Activated B cell treated with CpG ODN at 0.5 μM for 24 hours (primary cell): ENCODE results near the gene VSIG4. TPM values are rescaled to one million over a fixed set of nuclear protein-coding genes. Genes with fewer than 3 reads are reported as not detected.

Experiments
- ATAC-seq: fragments of 200-7000 bp; cut with Tn5 transposase; one replicate; pipeline ENCODE4 v1.10.0; 2021; ENCODE audit warnings: low read depth, mild to moderate bottlenecking, moderate library complexity
- CTCF ChIA-PET: fragments of 350-600 bp; sonication (Branson Sonifier 250); formaldehyde crosslinking; loops from one replicate; lab custom pipeline; 2021; ENCODE audit warnings: antibody characterized with exemption; lab: Charles Lee
- POLR2A ChIA-PET: fragments of 350-600 bp; sonication (Branson Sonifier 250); formaldehyde crosslinking; loops from one replicate; lab custom pipeline; 2021; ENCODE audit warnings: antibody characterized with exemption; lab: Charles Lee
- DNase-seq: peaks from one replicate; pipeline ENCODE4 v3.0.0; 2022
- H3K27ac Mint-ChIP-seq: one replicate; pipeline ENCODE4 v1.8.0; 2020; ENCODE audit warnings: mixed read lengths
- H3K27me3 Mint-ChIP-seq: one replicate; pipeline ENCODE4 v1.8.0; 2021; ENCODE audit warnings: mixed read lengths
- H3K36me3 Mint-ChIP-seq: one replicate; pipeline ENCODE4 v1.8.0; 2021; ENCODE audit warnings: low read depth, mixed read lengths
- H3K4me1 Mint-ChIP-seq: one replicate; pipeline ENCODE4 v1.8.0; 2021; ENCODE audit warnings: mixed read lengths
- H3K4me3 Mint-ChIP-seq: one replicate; pipeline ENCODE4 v1.8.0; 2020; ENCODE audit warnings: mild to moderate bottlenecking, mixed read lengths
- H3K9me3 Mint-ChIP-seq: one replicate; pipeline ENCODE4 v1.8.0; 2020; ENCODE audit warnings: mixed read lengths
- CTCF ChIP-seq: fragments of 200-600 bp; IDR thresholded peaks from one replicate; pipeline ENCODE4 v1.8.0; 2022; ENCODE audit warnings: antibody characterized with exemption, mild to moderate bottlenecking
- intact Hi-C: fragments of 100-400 bp; cut with micrococcal nuclease; formaldehyde crosslinking; loops from one replicate; pipeline ENCODE4 v1.15.1; 2024
- total RNA-seq: library from RNA; stranded (reverse); gene quantifications from 2 replicates; pipeline ENCODE4 v1.2.3, GENCODE V29; 2022

The VSIG4 gene
- total RNA-seq, 1 donor from 2014 or later = not detected

- Mint-ChIP-seq H3K4me3 (no peak overlapping the region), H3K36me3 (no peaks in the 10 kb centered on the region), H3K27ac (no peak overlapping the region), H3K9me3 (no peaks in the 10 kb centered on the region), H3K4me1 (peaks cover 53% of the 10 kb centered on the region), H3K27me3 (no peaks in the 10 kb centered on the region)
- intact Hi-C loops = no loop called here
- CTCF ChIA-PET = interaction anchor here (1.3 kb wide), 1 partner anchor 10 kb away, joined by 4 read pairs; no protein-coding TSS in a partner anchor
- POLR2A ChIA-PET = no interaction called here
- no peak for TF ChIP-seq CTCF
- no peak for ATAC-seq
- DNase-seq = no peak
Observed at GRCh38 chrX:65997978-65998717, 41.7 kb downstream of the VSIG4 start.

- H3K27ac Mint-ChIP-seq = no peak overlapping the region
- intact Hi-C loops = no loop called here
- CTCF ChIA-PET = no interaction called here
Observed at GRCh38 chrX:65994519-65995506, 45.1 kb downstream of the VSIG4 start.

GRCh38 chrX:65993915-65994460, 45.9 kb downstream of the VSIG4 start:
- DNase-seq = no peak
- H3K36me3 Mint-ChIP-seq = no peaks in the 10 kb centered on the region
- CTCF ChIA-PET = no interaction called here

More at GRCh38 chrX:65994519-65995506, 45.1 kb downstream of the VSIG4 start:
- Mint-ChIP-seq H3K36me3 (no peaks in the 10 kb centered on the region), H3K4me3 (no peak overlapping the region), H3K4me1 (peaks cover 23% of the 10 kb centered on the region), H3K27me3 (no peaks in the 10 kb centered on the region), H3K9me3 (no peaks in the 10 kb centered on the region)
- ATAC-seq (no peak), DNase-seq (no peak)
- POLR2A ChIA-PET = interaction anchor here (1.1 kb wide), 1 partner anchor 8 kb away, joined by 3 read pairs; no protein-coding TSS in a partner anchor
- no peak for TF ChIP-seq CTCF

GRCh38 chrX:65993332-65993731, 46.5 kb downstream of the VSIG4 start:
- Mint-ChIP-seq H3K36me3 (no peaks in the 10 kb centered on the region), H3K4me3 (no peak overlapping the region), H3K4me1 (peaks cover 11% of the 10 kb centered on the region), H3K27me3 (no peaks in the 10 kb centered on the region), H3K9me3 (no peaks in the 10 kb centered on the region), H3K27ac (no peak overlapping the region)
- intact Hi-C loops = no loop called here
- DNase-seq (no peak), ATAC-seq (no peak)
- TF ChIP-seq CTCF = no peak
- ChIA-PET CTCF (no interaction called here), POLR2A (no interaction called here)

More at GRCh38 chrX:65993915-65994460, 45.9 kb downstream of the VSIG4 start:
- H3K4me3 Mint-ChIP-seq = no peak overlapping the region
- peaks cover 15% of the 10 kb centered on the region for H3K4me1 Mint-ChIP-seq
- ATAC-seq = no peak
- H3K9me3 Mint-ChIP-seq = no peaks in the 10 kb centered on the region
- POLR2A ChIA-PET = interaction anchor here (1.1 kb wide), 1 partner anchor 9 kb away, joined by 3 read pairs; no protein-coding TSS in a partner anchor
- no peaks in the 10 kb centered on the region for H3K27me3 Mint-ChIP-seq
- no peak overlapping the region for H3K27ac Mint-ChIP-seq
- TF ChIP-seq CTCF = no peak
- intact Hi-C loops = no loop called here
